ENCODE data around the gene IL5RA.

Gene IL5RA

GRCh38 chr3:3064297-3064696 lies 45.9 kb downstream of the IL5RA start:
- DNase-seq, result no peak

GRCh38 chr3:3059645-3060044 lies 50.5 kb downstream of the IL5RA start:
- DNase-seq, result no peak

- no peak for DNase-seq
These were observed 56.2 kb downstream of the IL5RA start for GRCh38 chr3:3053974-3054373.

GRCh38 chr3:3038201-3038991 lies 71.8 kb downstream of the IL5RA start:
- no peak for DNase-seq

- no peak for DNase-seq
These were observed 73.0 kb downstream of the IL5RA start for GRCh38 chr3:3037156-3037555.

GRCh38 chr3:3031326-3031725 lies 78.8 kb downstream of the IL5RA start:
- DNase-seq, result no peak

- no peak for DNase-seq
These were observed 82.1 kb downstream of the IL5RA start for GRCh38 chr3:3027976-3028567.

GRCh38 chr3:3023111-3023745 lies 86.9 kb downstream of the IL5RA start:
- no peak for DNase-seq

GRCh38 chr3:3020209-3020608 lies 90.0 kb downstream of the IL5RA start:
- DNase-seq, result no peak
